ENCODE data around the gene KDM3A. TPM values are rescaled to one million over a fixed set of nuclear protein-coding genes. Genes with fewer than 3 reads are reported as not detected.
A peak's percentile ranks its signal among the peaks of the same experiment; 100 is the strongest.
"Not testable (repeated sequence)": the region's sequence is repeated elsewhere in the genome, so short reads cannot be mapped to it uniquely, and the experiment has no call there.

Gene KDM3A
- total RNA-seq, 1 donor from 2014 or later = 63.9 TPM

DNA sequence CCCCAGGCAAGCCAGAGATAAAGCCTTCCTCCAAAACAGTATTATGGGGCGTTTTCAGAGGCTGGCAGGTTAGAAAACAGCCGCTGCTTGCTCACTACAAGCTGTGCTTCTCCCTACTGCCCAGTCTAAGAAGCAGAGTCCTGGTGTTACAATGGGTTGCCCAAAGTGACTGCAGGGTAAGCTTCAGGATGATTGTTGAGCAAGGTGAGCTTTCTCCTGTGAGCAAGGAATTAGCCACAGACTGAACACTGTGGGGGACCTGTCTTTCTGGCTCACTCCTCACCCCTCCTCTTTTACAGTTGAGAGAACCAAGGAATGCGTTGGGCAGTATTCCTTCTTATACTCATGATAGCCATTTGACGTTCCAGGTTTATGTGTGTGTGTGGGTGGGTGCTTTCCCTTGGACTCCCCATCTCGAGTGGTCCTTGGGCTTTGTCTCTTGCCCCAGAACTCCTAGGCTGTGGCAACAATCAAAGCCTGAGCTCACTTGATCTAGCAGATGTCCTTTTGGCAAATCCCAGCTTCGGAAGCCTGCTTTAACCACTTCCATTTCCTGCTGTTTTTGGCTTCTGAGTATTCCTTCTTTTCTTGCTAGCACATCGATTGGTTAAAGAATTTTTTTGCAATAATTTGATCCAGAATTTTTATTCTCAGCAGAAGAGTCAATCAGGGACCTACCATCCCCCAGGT lies 47.5 kb downstream of the KDM3A start:
- Mint-ChIP-seq H3K36me3 (ENCODE audit: low read depth, unreplicated experiment) (peaks cover 58% of the 10 kb centered on the region), H3K9me3 (ENCODE audit: unreplicated experiment) (no peaks in the 10 kb centered on the region), H3K27ac (ENCODE audit: unreplicated experiment) (no peak overlapping the region), H3K4me1 (ENCODE audit: unreplicated experiment) (no peaks in the 10 kb centered on the region), H3K4me3 (ENCODE audit: unreplicated experiment) (no peak overlapping the region), H3K27me3 (ENCODE audit: unreplicated experiment) (no peaks in the 10 kb centered on the region)
- DNase-seq (ENCODE audit: low spot score) = no peak
- TF ChIP-seq, protein P1, sequence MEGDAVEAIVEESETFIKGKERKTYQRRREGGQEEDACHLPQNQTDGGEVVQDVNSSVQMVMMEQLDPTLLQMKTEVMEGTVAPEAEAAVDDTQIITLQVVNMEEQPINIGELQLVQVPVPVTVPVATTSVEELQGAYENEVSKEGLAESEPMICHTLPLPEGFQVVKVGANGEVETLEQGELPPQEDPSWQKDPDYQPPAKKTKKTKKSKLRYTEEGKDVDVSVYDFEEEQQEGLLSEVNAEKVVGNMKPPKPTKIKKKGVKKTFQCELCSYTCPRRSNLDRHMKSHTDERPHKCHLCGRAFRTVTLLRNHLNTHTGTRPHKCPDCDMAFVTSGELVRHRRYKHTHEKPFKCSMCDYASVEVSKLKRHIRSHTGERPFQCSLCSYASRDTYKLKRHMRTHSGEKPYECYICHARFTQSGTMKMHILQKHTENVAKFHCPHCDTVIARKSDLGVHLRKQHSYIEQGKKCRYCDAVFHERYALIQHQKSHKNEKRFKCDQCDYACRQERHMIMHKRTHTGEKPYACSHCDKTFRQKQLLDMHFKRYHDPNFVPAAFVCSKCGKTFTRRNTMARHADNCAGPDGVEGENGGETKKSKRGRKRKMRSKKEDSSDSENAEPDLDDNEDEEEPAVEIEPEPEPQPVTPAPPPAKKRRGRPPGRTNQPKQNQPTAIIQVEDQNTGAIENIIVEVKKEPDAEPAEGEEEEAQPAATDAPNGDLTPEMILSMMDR (IDR thresholded peaks at IDR 0.05; ENCODE audit: unreplicated experiment) = no peak

DNA sequence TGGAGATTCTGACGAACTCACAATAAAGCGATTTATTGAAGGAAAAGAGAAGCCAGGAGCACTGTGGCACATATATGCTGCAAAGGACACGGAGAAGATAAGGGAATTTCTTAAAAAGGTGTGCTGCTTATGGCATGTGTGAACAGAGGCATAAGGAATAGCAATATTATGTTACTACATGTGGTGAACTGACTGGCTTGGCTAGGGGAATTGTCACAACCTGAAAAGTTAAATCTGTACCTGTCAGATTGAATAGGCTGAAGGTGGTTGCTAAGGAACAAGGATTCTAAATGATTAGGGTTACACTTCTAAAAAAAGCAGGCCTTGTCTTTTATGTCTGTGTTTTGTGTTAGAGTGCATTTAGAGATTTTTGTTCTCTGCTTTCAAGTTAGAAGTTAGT lies 48.4 kb downstream of the KDM3A start:
- Mint-ChIP-seq H3K27ac (ENCODE audit: unreplicated experiment) (no peak overlapping the region), H3K27me3 (ENCODE audit: unreplicated experiment) (no peaks in the 10 kb centered on the region), H3K36me3 (ENCODE audit: low read depth, unreplicated experiment) (peaks cover 58% of the 10 kb centered on the region), H3K9me3 (ENCODE audit: unreplicated experiment) (no peaks in the 10 kb centered on the region), H3K4me1 (ENCODE audit: unreplicated experiment) (no peaks in the 10 kb centered on the region), H3K4me3 (ENCODE audit: unreplicated experiment) (no peak overlapping the region)
- TF ChIP-seq, protein P1 (IDR thresholded peaks at IDR 0.05; ENCODE audit: unreplicated experiment) = no peak
- no peak for DNase-seq (ENCODE audit: low spot score)

DNA sequence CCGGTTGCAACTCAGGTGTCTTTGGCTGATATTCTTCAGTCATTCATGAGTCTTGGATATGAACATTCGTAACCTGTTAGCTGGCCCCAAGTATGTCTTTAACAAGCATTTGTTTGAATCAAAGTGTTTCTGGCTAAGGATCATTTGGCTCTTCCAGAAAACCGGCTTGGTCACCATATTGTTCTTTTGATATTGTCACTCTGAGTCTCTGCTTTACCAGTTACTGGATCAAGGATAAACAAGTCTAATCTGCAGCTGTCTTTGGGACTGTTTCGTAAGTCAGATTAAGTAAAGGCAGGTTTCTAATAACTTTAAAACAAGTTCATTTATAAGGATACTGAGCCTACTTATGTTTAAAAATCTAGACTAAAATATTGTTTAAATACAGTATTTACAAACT lies 49.1 kb downstream of the KDM3A start:
- DNase-seq (ENCODE audit: low spot score) = no peak
- H3K9me3 Mint-ChIP-seq (ENCODE audit: unreplicated experiment) = no peaks in the 10 kb centered on the region

DNA sequence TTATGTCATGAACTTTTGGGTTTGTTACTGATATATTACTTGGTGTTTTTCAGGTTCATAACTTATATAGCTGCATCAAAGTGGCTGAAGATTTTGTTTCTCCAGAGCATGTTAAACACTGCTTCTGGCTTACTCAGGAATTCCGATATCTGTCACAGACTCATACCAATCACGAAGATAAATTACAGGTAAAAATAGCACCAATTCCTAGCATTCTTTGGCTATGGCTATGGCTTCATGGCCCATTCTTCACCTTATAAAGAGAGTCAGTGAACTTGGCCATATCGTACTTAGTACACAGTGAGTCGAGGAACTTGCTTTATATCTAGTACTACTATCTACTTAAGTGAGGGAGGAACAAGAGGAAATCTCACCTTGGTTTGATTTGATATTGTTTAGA lies 49.9 kb downstream of the KDM3A start:
- Mint-ChIP-seq H3K27me3 (ENCODE audit: unreplicated experiment) (no peaks in the 10 kb centered on the region), H3K27ac (ENCODE audit: unreplicated experiment) (no peak overlapping the region), H3K4me1 (ENCODE audit: unreplicated experiment) (no peaks in the 10 kb centered on the region), H3K9me3 (ENCODE audit: unreplicated experiment) (no peaks in the 10 kb centered on the region), H3K4me3 (ENCODE audit: unreplicated experiment) (no peak overlapping the region), H3K36me3 (ENCODE audit: low read depth, unreplicated experiment) (peaks cover 59% of the 10 kb centered on the region)
- DNase-seq (ENCODE audit: low spot score) = no peak
- TF ChIP-seq, protein P1 (IDR thresholded peaks at IDR 0.05; ENCODE audit: unreplicated experiment) = no peak

More for the DNA sequence above, 49.1 kb downstream of the KDM3A start:
- TF ChIP-seq, protein P1 (IDR thresholded peaks at IDR 0.05; ENCODE audit: unreplicated experiment) = no peak
- Mint-ChIP-seq H3K4me3 (ENCODE audit: unreplicated experiment) (peak overlapping the region; percentile 39), H3K4me1 (ENCODE audit: unreplicated experiment) (no peaks in the 10 kb centered on the region), H3K36me3 (ENCODE audit: low read depth, unreplicated experiment) (peaks cover 60% of the 10 kb centered on the region), H3K27ac (ENCODE audit: unreplicated experiment) (no peak overlapping the region), H3K27me3 (ENCODE audit: unreplicated experiment) (no peaks in the 10 kb centered on the region)

DNA sequence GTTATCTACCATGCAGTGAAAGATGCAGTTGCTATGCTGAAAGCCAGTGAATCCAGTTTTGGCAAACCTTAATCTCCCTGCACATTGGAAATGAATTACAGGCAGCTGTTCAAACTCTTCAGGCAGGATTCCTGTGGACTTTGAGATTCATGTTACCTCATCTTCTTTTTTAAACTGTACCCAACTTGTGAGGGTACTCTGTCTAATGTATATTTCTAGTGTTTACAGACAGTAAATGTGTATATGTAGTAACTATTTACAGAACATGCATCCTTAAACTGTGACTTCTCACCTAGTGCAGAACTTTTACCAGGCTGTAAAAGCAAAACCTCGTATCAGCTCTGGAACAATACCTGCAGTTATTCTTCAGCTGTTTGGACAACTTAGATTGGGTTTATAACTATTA lies 50.9 kb downstream of the KDM3A start:
- H3K9me3 Mint-ChIP-seq (ENCODE audit: unreplicated experiment) = no peaks in the 10 kb centered on the region
- no peak for DNase-seq (ENCODE audit: low spot score)
- no peaks in the 10 kb centered on the region for H3K4me1 Mint-ChIP-seq (ENCODE audit: unreplicated experiment)
- no peak overlapping the region for H3K4me3 Mint-ChIP-seq (ENCODE audit: unreplicated experiment)
- TF ChIP-seq, protein P1 (IDR thresholded peaks at IDR 0.05; ENCODE audit: unreplicated experiment) = no peak
- peaks cover 55% of the 10 kb centered on the region for H3K36me3 Mint-ChIP-seq (ENCODE audit: low read depth, unreplicated experiment)
- H3K27me3 Mint-ChIP-seq (ENCODE audit: unreplicated experiment) = no peaks in the 10 kb centered on the region
- no peak overlapping the region for H3K27ac Mint-ChIP-seq (ENCODE audit: unreplicated experiment)

DNA sequence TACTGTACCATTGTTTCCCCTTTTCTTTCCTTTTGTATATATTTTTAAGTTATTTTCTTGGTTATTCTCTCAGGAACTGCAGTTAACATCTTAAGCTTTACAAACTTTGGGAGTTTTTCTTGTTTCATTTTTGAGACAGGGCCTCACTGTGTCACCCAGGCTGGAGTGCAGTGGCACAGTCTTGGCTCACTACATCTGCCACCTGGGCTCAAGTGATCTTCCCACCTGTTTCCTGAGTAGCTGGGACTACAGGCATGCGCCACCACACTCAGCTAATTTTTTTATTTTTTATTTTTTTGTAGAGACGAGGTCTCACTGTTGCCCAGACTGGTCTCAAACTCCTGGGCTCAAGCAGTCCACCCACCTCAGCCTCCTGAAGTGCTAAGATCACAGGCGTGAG lies 55.2 kb downstream of the KDM3A start:
- not testable (repeated sequence) for H3K4me3 Mint-ChIP-seq (ENCODE audit: unreplicated experiment); H3K27me3 Mint-ChIP-seq (ENCODE audit: unreplicated experiment); H3K4me1 Mint-ChIP-seq (ENCODE audit: unreplicated experiment); H3K27ac Mint-ChIP-seq (ENCODE audit: unreplicated experiment); DNase-seq (ENCODE audit: low spot score); H3K9me3 Mint-ChIP-seq (ENCODE audit: unreplicated experiment)
- peaks cover 74% of the 10 kb centered on the region for H3K36me3 Mint-ChIP-seq (ENCODE audit: low read depth, unreplicated experiment)
